HG02610 (cell line): Measurements from ENCODE around the gene THEMIS.

Source experiments
- ATAC-seq: cut with Tn5 transposase; IDR thresholded peaks from one replicate; pipeline ENCODE4 v1.9.1; 2021; ENCODE audit warnings: mild to moderate bottlenecking, moderate library complexity; ENCODE audit not compliant: unreplicated experiment

The THEMIS gene

GRCh38 chr6:127860723-127861122 lies 40.1 kb downstream of the THEMIS start:
- ATAC-seq, result no peak

- ATAC-seq, result no peak
These were observed 40.9 kb downstream of the THEMIS start for GRCh38 chr6:127859956-127860355.

GRCh38 chr6:127858727-127859391 lies 42.0 kb downstream of the THEMIS start:
- ATAC-seq, result no peak

- ATAC-seq, result no peak
These were observed 43.7 kb downstream of the THEMIS start for GRCh38 chr6:127857051-127857637.

GRCh38 chr6:127855542-127856159 lies 45.2 kb downstream of the THEMIS start:
- no peak for ATAC-seq

- ATAC-seq, result no peak
These were observed 46.8 kb downstream of the THEMIS start for GRCh38 chr6:127854009-127854408.

- no peak for ATAC-seq
These were observed 49.7 kb downstream of the THEMIS start for GRCh38 chr6:127851197-127851596.

GRCh38 chr6:127845242-127845641 lies 55.6 kb downstream of the THEMIS start:
- ATAC-seq, result no peak

- no peak for ATAC-seq
These were observed 56.3 kb downstream of the THEMIS start for GRCh38 chr6:127844529-127844928.

- ATAC-seq, result no peak
These were observed 57.3 kb downstream of the THEMIS start for GRCh38 chr6:127843582-127843981.

- no peak for ATAC-seq
These were observed 58.3 kb downstream of the THEMIS start for GRCh38 chr6:127842562-127842961.

GRCh38 chr6:127841811-127842210 lies 59.0 kb downstream of the THEMIS start:
- no peak for ATAC-seq

- ATAC-seq, result no peak
These were observed 66.7 kb downstream of the THEMIS start for GRCh38 chr6:127834136-127834535.

- no peak for ATAC-seq
These were observed 67.5 kb downstream of the THEMIS start for GRCh38 chr6:127833336-127833735.

- ATAC-seq, result no peak
These were observed 68.5 kb downstream of the THEMIS start for GRCh38 chr6:127832381-127832780.

- no peak for ATAC-seq
These were observed 76.8 kb downstream of the THEMIS start for GRCh38 chr6:127824061-127824460.

GRCh38 chr6:127821431-127821830 lies 79.4 kb downstream of the THEMIS start:
- ATAC-seq, result no peak

GRCh38 chr6:127818149-127818548 lies 82.7 kb downstream of the THEMIS start:
- no peak for ATAC-seq

GRCh38 chr6:127816643-127817042 lies 84.2 kb downstream of the THEMIS start:
- ATAC-seq, result no peak

GRCh38 chr6:127813699-127814027 lies 87.2 kb downstream of the THEMIS start:
- ATAC-seq, result no peak

- no peak for ATAC-seq
These were observed 87.7 kb downstream of the THEMIS start for GRCh38 chr6:127812985-127813698.
